OCI-M2 (cell line): Measurements from ENCODE around the gene EIF2AK2.

Experiments used
- DNase-seq: peaks from one replicate; lab custom pipeline; 2025; ENCODE audit not compliant: unreplicated experiment; lab: John Stamatoyannopoulos, UW

The EIF2AK2 gene

DNA sequence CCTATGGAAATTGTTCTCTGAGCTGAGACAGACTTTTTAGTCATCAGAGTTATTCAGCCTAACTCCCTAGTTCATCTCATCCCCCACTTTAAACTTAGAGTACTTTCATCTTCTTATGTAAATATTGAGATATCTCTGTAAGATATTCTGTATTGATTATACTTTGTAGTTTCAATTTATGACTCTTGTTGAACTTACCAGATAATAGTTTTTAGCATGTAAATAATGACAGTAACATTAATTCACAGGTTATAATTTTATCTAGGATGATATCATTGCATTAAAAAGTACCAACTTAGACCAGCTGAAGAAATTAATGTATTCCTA, 14.8 kb upstream of the EIF2AK2 start:
- no peak for DNase-seq

DNA sequence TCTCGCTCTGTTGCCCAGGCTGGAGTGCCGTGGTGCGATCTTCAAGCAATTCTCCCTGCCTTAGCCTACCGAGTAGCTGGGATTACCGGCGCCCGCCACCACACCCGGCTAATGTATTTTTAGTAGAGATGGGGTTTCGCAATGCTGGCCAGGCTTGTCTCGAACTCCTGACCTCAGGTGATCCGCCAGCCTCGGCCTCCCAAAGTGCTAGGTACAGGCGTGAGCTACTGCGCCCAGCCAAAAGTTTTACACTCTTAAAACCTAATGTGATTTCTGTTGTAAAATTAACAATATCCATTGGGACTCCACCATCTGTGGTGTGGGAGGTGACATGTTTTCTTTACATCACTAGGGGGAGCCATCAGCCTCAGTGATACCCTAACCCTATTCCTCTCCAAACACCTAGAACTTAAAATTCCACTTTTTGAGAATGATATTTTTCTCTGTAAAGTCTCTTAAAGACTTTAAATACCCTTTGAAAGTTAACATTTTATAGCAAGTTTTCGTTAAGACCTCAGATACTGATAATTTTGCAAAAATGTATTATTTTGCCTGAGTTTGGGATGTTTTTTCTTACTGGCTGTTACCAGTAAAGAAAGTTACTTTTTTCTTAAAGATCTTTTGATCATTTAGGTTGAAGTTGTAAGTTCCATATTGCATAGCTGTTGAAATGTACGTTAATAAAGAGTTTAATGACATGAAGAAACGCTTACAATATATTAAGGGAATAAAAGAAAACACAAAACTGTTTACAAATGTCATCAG, 11.6 kb upstream of the EIF2AK2 start:
- DNase-seq = no peak

DNA sequence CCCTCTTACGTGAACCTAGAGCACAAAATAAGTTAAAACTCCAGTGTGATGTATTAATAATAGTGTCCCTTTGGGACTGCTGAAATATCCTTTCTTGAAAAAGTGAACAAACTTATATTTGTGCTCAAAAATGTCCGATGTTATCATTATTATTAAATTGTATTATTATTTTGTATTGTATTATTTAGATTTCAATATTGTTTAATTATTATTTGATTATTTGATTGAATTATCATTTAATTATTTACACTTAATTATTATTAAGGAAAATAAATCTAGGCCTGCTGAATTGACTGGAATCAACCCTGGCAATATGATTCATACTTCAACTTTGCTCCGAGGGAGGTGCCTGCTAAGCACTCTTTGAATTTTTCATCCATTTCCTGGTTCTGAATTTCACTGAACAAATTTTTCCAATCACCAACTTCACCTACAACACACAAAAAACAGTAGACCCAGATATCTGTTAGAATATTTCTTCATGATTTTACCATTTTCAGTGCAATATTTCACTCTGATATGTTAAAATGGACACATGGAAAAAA, 10.9 kb upstream of the EIF2AK2 start:
- DNase-seq = no peak

DNA sequence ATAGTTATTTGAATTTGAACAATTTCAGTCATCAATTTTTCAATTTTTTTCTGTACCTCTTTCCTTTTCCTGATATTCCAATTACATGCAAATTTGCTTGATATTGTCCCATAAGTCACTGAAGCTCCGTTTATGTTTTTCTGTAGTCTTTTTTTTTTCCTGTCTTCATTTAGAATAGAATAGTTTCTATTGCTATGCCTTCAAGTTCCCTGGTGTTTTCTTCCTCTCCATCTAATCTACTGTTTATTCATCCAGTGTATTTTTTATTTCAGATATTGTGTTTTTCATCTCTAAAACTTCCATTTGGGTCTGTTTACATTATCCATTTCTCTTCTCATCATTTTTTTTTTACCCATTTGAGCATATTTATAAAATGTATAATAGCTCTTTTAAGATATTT, 8.0 kb upstream of the EIF2AK2 start:
- DNase-seq = no peak

DNA sequence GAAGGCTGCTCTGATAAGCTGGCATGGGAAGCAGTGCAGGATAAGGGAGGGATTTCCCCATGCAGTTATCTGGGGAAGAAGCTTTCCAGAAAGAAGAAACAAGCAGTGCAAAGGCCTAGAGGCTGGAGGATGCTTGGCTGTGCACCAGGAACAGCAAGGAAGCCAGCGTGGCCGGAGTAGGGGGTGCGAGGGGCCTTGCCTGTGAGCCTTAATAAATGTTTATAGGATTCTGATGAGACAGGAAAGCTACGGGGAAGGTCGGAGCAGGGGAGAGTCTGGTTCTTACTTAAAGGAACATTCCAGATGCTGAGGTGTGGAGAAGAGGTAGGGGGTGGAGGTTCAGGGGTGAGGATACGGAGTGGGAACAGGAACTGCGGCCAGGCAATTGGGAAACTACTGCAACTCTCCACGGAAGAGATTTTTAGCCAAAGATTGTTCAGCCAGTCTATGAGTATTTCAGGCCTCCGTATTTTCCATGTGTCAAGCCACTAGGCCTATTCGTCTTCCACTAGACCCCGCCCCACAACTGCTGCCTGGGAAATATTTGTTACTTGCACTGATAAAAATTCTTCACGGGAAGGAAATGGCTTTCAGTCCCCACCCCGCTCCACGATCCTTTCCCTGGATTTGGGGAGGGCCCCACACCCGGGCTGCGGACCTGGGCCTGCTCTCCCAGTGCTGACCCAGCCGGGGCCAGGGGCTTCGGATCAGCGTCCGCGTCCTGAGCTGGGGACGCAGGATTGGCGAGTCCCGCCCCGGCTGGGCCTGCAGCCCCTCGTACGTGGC, 516 bp downstream of the EIF2AK2 start:
- no peak for DNase-seq

DNA sequence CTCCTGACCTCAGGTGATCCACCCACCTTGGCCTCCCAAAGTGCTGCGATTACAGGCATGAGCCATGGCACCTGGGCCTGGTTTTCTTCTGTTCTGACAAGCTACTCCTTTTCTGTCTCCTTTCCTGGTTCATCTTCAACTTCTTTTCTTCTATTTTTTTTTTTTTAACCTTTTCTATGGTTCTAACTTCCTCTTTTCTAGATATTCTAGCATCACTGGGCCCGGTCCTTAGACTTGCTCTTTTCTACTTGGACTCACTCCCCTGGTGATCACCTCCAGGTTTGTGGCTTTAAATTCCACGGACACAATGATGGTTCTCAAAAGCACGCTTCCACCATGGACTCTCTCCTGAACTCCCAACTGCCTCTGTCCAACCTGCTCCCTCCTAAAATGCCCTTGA, 2.0 kb downstream of the EIF2AK2 start:
- DNase-seq = no peak

DNA sequence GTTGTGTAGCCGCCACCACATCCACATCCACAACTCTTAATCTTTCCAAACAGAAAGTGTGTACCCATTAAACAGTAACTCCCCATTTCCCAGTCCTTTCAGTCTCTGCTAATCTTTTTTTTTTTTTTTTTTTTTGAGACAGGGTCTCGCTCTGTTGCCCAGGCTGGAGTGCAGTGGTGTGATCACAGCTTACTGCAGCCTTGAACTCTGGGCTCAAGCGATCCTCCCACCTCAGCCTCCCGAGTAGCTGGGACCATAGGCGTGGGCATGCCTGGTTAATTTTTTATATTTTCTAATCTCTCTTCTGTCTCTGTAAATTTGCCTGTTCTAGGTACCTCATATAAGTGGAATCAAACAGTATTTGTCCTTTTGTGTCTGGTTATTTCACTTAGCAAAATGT, 3.6 kb downstream of the EIF2AK2 start:
- no peak for DNase-seq

DNA sequence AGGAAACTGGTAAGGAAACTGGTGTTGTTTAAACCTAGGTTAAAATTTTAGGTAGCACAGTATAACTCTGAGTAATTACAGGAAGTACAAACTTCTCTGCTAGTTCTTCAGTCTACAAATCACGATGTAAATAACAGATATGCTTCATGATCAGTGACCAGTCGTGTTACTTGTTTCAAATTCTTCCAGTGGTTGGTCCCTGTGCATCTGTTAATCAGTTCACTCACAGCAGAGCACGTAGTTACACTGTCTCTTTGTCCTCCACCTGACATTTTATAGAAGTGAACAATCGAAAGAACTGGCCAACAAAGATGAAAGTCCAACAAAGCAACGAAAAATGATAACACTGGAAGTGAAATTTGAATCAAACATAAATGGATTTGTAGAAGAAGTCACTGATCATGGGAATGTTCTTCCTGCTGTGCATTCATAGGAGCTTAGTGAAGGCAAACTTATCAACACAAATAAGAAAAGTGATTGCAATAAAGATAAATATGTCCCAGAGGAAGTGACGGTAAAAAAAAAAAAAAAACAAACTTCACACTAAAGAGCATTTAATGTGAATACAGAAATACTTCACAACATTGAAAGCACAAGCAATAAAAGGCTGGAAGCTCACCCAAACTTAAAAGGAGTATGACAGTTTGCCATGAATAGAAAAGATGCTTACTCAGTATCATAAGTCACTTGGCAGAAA, 7.0 kb downstream of the EIF2AK2 start:
- DNase-seq = no peak

DNA sequence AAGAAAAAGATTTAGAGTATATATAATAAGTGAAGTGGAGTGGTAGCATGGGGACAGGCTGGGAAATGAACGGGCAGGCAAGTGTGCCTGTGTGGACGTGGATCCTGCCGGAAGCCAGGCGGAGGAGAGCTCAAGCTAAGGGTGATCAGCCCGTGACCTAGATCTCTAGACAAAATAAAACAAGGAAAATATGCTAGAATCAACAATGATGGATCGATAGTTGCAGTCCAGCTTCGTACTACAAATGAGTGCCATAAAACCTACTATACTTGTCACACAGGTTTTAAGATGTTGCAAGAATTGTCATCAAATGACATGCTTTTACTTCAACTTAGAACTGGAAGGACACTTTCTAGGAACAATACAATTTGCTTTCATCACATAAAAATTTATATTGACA, 8.5 kb downstream of the EIF2AK2 start:
- DNase-seq = no peak

DNA sequence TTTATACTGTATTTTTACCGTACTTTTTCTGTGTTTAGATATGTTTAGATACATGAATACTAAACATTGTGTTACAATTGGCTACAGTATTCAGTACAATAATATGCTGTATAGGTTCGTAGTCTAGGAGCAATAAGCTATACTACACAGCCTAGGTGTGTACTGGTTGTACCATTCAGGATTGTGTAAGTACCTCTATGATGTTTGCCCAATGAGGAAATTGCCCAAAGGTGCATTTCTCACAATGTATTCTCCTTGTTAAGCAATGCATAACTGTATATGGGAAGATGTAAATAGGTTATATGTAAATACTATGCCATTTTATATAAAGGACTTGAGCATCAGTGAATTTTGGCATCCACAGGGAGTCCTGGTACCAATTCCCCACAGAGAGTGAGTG, 10.7 kb downstream of the EIF2AK2 start:
- DNase-seq = no peak

DNA sequence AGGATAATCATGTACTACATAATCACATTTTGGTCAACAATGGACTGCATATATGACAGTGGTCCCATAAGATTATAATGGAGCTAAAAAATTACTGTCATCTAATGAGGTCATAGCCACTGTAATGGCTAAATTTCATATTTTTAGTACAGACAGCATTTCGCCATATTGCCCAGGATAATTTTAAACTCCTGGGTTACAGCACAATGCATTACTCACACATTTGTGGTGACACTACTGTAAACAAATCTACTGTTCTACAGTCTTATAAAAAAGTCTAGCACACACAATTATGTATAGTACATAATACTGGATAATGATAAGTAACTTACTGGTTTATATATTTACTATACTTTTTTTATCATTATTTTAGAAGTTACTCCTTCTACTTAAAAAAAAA, 12.8 kb downstream of the EIF2AK2 start:
- no peak for DNase-seq

DNA sequence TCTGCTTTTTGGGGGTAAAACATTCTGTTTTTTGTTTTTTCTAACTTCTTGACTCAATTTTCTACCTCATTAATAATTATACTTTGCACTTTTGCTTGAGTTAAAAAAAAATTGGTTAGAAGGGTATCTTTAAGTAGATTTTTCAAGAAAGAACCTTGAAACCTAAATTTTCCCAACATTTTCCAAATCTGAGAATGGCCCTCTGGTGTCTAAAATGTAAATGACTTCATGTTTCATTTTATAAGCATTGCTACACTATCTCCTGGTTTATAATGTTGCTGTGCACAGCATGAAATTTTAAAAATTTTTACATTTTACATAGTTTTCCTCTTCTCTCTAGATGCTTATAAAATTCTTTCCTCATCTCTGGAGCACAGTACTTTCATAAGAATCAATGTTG, 14.2 kb downstream of the EIF2AK2 start:
- DNase-seq = no peak

DNA sequence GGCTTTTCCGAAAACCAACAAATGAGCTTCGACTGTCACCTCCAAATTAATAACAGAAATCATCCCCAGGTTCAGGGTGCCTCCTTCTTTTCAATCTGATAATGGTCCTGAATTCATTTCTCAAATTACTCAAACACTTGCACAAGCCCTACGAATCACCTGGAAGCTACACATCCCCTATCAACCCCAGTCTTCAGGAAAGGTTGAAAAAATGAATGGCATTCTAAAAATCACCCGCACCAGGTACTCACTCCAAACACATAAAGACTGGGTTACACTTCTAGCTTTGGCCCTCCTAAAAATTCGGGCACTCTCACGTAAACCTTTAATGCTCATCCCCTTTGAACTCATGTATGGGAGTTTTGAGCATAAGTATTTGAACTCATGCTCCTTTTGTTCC, 23.9 kb downstream of the EIF2AK2 start:
- no peak for DNase-seq

DNA sequence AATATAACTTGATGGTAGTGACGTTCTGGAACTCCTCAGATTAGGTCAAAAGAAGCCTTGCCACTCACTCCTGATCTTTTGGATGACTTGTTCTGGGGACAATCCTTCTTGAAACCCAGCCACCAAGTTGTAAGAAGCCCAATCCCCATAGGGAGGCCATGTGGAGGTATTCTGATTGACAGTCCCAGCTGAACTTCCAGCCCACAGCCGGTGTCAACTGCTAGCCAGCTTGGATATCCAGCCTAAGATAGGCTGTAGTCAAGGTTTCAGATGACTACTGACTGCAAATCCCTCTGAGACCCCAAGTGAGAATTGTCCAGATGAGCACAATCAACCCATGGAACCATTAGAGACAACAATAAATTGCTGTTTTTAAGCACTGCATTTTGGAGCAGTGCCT, 31.4 kb downstream of the EIF2AK2 start:
- DNase-seq = no peak

DNA sequence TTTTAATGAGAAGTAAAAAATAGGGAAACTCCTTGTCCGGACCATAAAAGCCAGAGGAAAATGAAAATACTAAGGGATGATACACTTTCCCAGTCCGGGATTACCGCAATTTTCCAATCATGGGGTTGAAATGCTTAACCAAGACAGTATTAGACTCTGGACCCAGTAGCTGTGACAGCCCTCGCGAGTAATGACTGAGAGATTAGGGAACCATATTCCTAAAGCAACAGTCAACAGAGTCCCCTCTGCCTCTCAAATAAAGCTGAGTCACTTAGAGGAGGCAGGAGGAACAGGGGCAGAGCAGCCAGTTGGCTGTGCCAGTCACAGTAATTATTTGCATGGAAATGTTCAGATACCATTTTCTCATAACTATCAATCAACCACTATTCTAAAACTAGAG, 37.6 kb downstream of the EIF2AK2 start:
- no peak for DNase-seq

DNA sequence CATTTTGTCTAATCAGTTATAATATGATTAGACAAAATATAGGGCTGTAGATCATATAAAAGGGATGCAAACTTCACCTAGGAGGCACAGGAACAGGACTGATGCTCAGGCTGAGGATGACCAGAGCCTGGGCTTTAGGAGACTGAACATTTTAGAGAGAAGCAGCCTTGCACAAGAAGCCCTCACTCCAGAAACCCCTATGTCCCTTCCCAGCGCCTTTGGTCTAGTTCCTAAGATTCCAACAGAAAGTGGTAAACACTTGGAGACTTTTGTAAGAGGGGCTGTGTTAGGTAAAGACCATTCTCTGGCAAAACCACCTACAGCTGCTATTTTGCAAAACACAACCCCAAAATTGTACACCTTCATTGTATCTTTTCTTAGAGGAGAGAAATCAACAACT, 39.2 kb downstream of the EIF2AK2 start:
- DNase-seq = no peak

DNA sequence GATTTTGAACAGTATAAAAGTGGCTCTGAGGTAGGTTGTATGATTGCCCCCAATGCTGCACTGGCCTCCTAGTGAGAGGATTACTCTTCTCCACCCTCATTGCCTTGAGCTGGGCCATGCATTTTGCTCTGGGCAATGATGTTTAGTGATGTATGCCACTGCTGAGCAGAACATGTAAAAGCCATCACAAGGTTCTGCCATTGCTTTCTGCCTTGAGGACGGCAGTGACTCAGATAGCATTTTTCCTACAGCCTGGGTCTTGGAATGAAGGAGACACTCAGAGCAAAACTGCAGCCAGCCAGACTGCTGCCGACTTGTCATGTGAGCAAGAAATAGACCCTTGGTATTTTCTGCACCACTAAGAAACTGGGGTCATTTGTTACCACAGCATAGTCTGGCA, 44.8 kb downstream of the EIF2AK2 start:
- no peak for DNase-seq

DNA sequence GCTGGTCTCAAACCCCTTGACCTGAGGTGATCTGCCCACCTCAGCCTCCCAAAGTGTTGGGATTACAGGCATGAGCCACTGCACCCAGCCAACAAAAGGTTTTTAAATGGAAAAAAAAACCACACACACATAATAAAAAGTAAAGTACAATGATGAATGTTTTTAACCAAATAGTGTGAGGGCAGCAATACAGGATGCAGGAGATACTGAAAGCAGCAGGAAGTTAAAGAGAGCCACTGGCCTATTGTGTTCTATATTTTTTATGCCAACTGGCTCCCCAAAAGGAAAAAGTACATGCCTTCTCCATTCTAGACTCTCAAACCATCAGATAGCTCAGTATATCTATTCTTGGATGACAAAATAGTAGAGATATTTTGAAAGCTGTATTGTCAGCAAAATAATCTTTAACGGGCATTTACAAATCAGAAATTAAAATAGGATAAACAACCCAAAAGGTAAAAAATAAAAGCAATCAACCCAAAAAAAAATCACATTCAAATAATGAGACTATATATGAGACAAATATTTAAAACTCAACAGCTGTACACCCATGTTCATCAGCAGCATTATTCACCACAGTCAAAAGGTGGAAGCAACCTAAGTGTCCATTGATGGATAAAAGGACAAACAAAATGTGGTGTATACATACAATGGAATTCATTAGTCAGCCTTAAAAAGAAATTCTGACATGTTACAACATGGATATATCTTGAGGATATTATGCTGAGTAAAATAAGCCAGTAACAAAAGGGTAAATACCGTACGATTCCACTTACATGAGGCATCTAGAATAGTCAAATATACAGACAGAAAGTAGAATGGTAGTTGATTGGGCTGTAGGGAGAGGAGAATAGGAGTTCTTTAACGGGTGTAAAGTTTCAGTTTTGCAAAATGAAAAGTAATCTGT, 46.2 kb downstream of the EIF2AK2 start:
- no peak for DNase-seq

DNA sequence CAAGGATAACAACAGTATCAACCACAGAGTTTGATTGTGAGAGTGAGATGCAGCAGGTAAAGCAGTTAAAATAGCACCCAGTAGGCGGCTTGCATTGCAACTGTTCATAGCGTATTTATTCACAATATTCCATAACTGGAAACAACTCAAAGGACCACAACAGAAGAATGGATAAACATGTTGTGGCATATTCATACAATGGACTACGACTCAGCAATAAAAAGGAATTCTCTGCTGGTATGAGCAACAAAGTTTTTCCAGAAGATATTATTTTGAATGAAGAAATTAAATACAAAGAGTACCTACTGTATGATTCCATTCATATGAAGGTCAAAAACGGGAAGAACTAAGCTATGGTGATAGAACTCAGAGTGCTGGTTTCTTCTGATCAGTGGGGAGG, 47.3 kb downstream of the EIF2AK2 start:
- no peak for DNase-seq

DNA sequence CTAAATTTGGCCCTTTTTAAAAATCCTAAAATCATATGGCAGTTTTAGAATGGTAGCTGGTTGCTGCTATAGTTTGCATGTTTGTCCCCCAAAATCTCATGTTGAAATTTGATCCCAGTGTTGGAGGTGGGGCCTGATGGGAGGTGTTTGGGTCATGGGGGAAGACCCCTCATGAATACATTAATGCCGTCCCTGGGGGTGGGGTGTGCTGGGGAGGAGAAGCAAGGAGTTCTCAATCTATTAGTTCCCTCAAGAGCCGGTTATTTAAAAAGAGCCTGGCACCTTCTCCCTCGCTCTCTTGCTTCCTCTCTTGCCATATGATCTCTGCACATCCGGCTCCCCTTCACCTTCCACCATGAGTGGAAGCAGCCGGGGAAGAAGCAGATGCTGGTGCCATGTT, 51.6 kb downstream of the EIF2AK2 start:
- DNase-seq = no peak

DNA sequence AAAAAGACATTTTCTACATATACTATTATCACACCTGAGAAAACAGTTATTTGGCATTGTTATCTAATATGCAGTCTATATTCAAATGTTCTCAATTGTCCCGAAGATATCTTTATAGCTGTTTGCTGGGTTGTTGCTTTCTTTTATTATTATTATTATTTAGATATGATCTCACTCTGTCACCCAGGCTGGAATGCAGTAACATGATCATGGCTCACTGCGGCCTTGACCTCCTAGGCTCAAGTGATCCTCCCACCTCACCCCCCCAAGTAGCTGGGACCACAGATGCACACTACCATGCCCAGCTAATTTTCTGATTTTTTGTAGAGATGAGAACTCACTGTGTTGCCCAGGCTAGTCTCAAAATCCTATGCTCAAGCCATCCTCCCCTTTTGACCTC, 52.6 kb downstream of the EIF2AK2 start:
- DNase-seq = no peak
